Mesenchymal stem cell (in vitro differentiated cells and primary cell): ENCODE measurements around the gene METAP1D.

ENCODE experiments used
- DNase-seq: peaks from one replicate; pipeline ENCODE4 v3.0.0-alpha.2; 2013
- H2AFZ ChIP-seq: one replicate; pipeline ENCODE4 v1.6.1; 2013; ENCODE audit warnings: low read depth, mild to moderate bottlenecking, control low read depth, inconsistent platforms, low read length, moderate library complexity
- H2AK5ac ChIP-seq: 2 replicates; pipeline ENCODE4 v1.6.1; 2013; ENCODE audit warnings: low read length, moderate library complexity, mild to moderate bottlenecking, inconsistent platforms; ENCODE audit not compliant: severe bottlenecking
- H2BK120ac ChIP-seq: one replicate; pipeline ENCODE4 v1.6.1; 2013; ENCODE audit warnings: low read depth, mild to moderate bottlenecking, inconsistent platforms, low read length, moderate library complexity
- H2BK12ac ChIP-seq, 2 experiments: one replicate each; pipeline ENCODE4 v1.6.1; 2013; ENCODE audit warnings: inconsistent platforms in 2 of 2, low read length in 2 of 2, mild to moderate bottlenecking in 2 of 2, moderate library complexity in 2 of 2, control low read depth in 1 of 2
- H2BK15ac ChIP-seq: one replicate; pipeline ENCODE4 v1.6.1; 2013; ENCODE audit warnings: mild to moderate bottlenecking, low read depth, inconsistent platforms; ENCODE audit not compliant: poor library complexity, severe bottlenecking
- H2BK5ac ChIP-seq: 2 replicates; pipeline ENCODE4 v1.6.1; 2013; ENCODE audit warnings: low read depth, mild to moderate bottlenecking, low read length, control low read depth, inconsistent platforms; ENCODE audit not compliant: poor library complexity, severe bottlenecking
- H3K14ac ChIP-seq, 2 experiments: one replicate each; pipeline ENCODE4 v1.6.1; 2013; ENCODE audit warnings: inconsistent platforms in 2 of 2, low read length in 2 of 2, control low read depth in 1 of 2, mild to moderate bottlenecking in 1 of 2, moderate library complexity in 1 of 2
- H3K18ac ChIP-seq, 2 experiments: one replicate each; pipeline ENCODE4 v1.6.1; 2013; ENCODE audit warnings: inconsistent platforms in 2 of 2, low read length in 2 of 2, control low read depth in 1 of 2, low read depth in 1 of 2, mild to moderate bottlenecking in 1 of 2
- H3K23ac ChIP-seq, 2 experiments: one replicate each; pipeline ENCODE4 v1.6.1; 2013; ENCODE audit warnings: inconsistent platforms in 2 of 2, low read length in 2 of 2, mild to moderate bottlenecking in 2 of 2, moderate library complexity in 2 of 2, control low read depth in 1 of 2
- H3K27ac ChIP-seq: 2 replicates; pipeline ENCODE4 v1.5.1; 2013; ENCODE audit warnings: mild to moderate bottlenecking, moderate library complexity, low read length, control low read depth, inconsistent platforms; ENCODE audit not compliant: poor library complexity, severe bottlenecking
- H3K27me3 ChIP-seq, 2 experiments: 2 replicates each; pipeline versions ENCODE4 v1.6.1 to v1.7.0; 2013; ENCODE audit warnings: low read length in 2 of 2, mild to moderate bottlenecking in 2 of 2, moderate library complexity in 2 of 2, control low read depth in 1 of 2, inconsistent platforms in 1 of 2; ENCODE audit not compliant: control insufficient read depth in 1 of 2, insufficient read depth in 1 of 2
- H3K36me3 ChIP-seq, 2 experiments: 2 replicates each; pipeline versions ENCODE4 v1.6.1 to v1.7.0; 2013; ENCODE audit warnings: low read length in 2 of 2, control low read depth in 1 of 2, inconsistent platforms in 1 of 2, low read depth in 1 of 2, mild to moderate bottlenecking in 1 of 2; ENCODE audit not compliant: insufficient read depth in 2 of 2, control insufficient read depth in 1 of 2
- H3K4ac ChIP-seq, 2 experiments: one replicate each; pipeline ENCODE4 v1.6.1; 2013; ENCODE audit warnings: inconsistent platforms in 2 of 2, low read length in 2 of 2, mild to moderate bottlenecking in 2 of 2, moderate library complexity in 2 of 2, control low read depth in 1 of 2, low read depth in 1 of 2
- H3K4me1 ChIP-seq: 2 replicates; pipeline ENCODE4 v1.6.1; 2013; ENCODE audit warnings: low read depth, low read length, control low read depth; ENCODE audit not compliant: control insufficient read depth, insufficient read depth
- H3K4me2 ChIP-seq: 2 replicates; pipeline ENCODE4 v1.6.1; 2013; ENCODE audit warnings: low read length, mild to moderate bottlenecking, inconsistent platforms; ENCODE audit not compliant: poor library complexity, severe bottlenecking
- H3K4me3 ChIP-seq, 2 experiments: 2 replicates each; pipeline versions ENCODE4 v1.5.1 to v1.7.0; 2013; ENCODE audit warnings: low read length in 2 of 2, mild to moderate bottlenecking in 2 of 2, control low read depth in 1 of 2, low read depth in 1 of 2; ENCODE audit not compliant: insufficient read depth in 1 of 2
- H3K79me1 ChIP-seq: replicated peaks from 2 replicates; pipeline ENCODE4 v1.6.1; 2013; ENCODE audit warnings: mild to moderate bottlenecking, control low read depth, low read length, inconsistent platforms; ENCODE audit not compliant: poor library complexity, severe bottlenecking
- H3K9ac ChIP-seq: 2 replicates; pipeline ENCODE4 v1.7.0; 2013; ENCODE audit warnings: mild to moderate bottlenecking, low read length, moderate library complexity
- H3K9me3 ChIP-seq: 2 replicates; pipeline ENCODE4 v1.7.0; 2013; ENCODE audit warnings: mild to moderate bottlenecking, low read length; ENCODE audit not compliant: control insufficient read depth
- H4K8ac ChIP-seq: one replicate; pipeline ENCODE4 v1.6.1; 2013; ENCODE audit warnings: inconsistent platforms, mild to moderate bottlenecking, low read length, moderate library complexity
- H4K91ac ChIP-seq: one replicate; pipeline ENCODE4 v1.6.1; 2013; ENCODE audit warnings: mild to moderate bottlenecking, low read length, inconsistent platforms
- WGBS: methylation state at CpG from one replicate; pipeline ENCODE4 v1.1.7; 2013; ENCODE audit warnings: mixed read lengths; 5-methylcytosine and 5-hydroxymethylcytosine counted together

Gene METAP1D

DNA sequence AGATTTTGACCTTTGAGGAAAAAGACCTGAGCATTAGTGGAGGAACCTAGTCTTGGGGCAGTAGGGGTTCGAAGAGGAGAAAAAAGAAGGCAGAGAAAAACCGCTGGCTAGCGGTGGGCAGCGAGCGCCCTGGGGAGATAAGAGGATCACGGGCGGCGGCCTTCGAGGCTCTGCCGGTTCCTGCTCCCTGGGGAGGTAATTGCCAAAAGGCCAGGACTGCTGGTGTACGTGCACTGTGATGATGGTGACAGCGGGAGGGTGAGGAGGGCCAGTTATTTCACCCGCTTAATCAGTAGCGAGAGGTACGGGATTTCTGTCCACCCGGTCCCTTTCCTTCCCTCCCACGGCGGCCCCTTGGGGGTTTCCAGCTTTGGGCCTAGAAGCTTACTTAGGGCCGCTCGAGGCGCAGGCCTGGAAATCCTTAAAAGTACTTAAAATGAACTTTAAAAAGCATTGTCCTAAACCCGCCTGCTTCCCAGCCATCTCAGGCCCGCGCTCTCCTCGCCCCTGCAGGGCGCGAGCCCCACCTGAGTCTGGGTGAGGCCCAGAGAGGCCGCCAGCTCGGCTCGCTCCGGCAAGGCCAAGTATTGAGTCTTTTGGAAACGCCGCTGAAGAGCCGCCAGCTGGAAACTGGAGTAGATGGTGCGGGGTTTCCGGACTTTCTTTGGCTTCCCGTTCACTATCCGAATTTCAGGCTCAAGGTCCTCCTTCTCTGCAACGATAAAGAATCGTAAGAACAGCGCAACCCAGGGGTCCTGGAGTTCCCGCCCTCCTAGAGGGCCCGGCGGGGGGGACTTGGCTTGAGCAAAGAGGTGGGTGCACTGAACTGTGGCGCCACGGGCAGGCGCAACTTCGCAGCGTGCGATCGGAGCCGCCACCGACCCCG, 101.4 kb downstream of the METAP1D start:
- WGBS, result 5% methylated on average over 49 of the region's 54 CpGs

DNA sequence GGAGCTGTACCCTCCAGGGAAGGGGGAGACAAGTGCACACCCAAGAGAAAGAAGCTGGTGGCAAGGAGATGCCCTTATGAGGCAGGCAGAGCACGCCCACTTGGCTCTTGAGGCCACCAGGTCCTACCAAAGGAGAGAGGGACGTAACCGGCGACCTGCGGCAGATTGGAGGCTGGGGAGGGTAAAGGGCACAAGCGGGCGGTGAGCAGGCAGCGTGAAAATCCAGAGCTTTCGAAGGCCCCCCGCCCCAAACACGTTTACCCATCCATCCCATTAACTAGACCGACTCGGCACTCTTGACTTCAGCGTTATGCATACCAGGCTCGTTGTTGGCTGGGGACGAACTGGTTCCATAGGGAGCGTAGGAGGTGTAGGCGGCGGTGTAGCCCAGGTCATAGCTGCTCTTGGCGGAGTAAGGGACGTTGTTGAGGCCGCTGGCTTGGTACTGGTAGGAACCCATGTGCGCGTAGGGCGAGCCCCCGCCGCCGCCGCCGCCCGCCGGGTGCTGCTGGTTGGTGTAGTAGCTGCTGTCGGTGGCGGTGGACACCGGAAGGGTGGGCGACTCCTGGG, 102.2 kb downstream of the METAP1D start:
- Histone ChIP-seq H3K36me3 (no peaks in the 10 kb centered on the region), H2BK12ac (no peak overlapping the region), H3K18ac (no peak overlapping the region), H3K4me1 (peaks cover 62% of the 10 kb centered on the region), H3K23ac (peak overlapping the region in 1 of 2 experiments; percentile 92), H4K91ac (no peak overlapping the region), H3K79me1 (no peaks in the 10 kb centered on the region), H2BK15ac (no peak overlapping the region), H3K4ac (no peak overlapping the region), H3K4me2 (peak overlapping the region; percentile 99), H3K9ac (no peak overlapping the region), H2AK5ac (no peak overlapping the region), H2BK5ac (no peak overlapping the region), H3K9me3 (no peaks in the 10 kb centered on the region), H2AFZ (peak overlapping the region; percentile 29), H3K14ac (no peak overlapping the region), H3K4me3 (peak overlapping the region; percentile 69 to 83), H4K8ac (no peak overlapping the region), H3K27ac (no peak overlapping the region), H3K27me3 (peaks cover 47 to 81% of the 10 kb centered on the region in 2 experiments), H2BK120ac (no peak overlapping the region)
- WGBS, result under 1% methylated on average over 23 of the region's 36 CpGs
- no peak for DNase-seq

More for the DNA sequence above, 101.4 kb downstream of the METAP1D start:
- H3K4me1 ChIP-seq, result peaks cover 62% of the 10 kb centered on the region
- no peaks in the 10 kb centered on the region for H3K79me1 ChIP-seq
- no peaks in the 10 kb centered on the region for H3K9me3 ChIP-seq
- no peaks in the 10 kb centered on the region for H3K36me3 ChIP-seq
- no peak overlapping the region for H2BK120ac ChIP-seq
- H4K8ac ChIP-seq, result no peak overlapping the region
- no peak overlapping the region for H3K27ac ChIP-seq
- no peak overlapping the region for H4K91ac ChIP-seq
- H3K23ac ChIP-seq, result peak overlapping the region in 1 of 2 experiments; percentile 92
- peak overlapping the region; percentile 99 for H3K4me2 ChIP-seq
- no peak for DNase-seq
- peak overlapping the region; percentile 20 to 83 for H3K4me3 ChIP-seq
- no peak overlapping the region for H2AFZ ChIP-seq
- peak overlapping the region; percentile 48 for H2BK15ac ChIP-seq
- H3K18ac ChIP-seq, result no peak overlapping the region
- no peak overlapping the region for H2AK5ac ChIP-seq
- no peak overlapping the region for H3K4ac ChIP-seq
- H3K14ac ChIP-seq, result no peak overlapping the region
- H3K9ac ChIP-seq, result no peak overlapping the region
- H3K27me3 ChIP-seq, result peaks cover 46 to 80% of the 10 kb centered on the region in 2 experiments
- H2BK12ac ChIP-seq, result no peak overlapping the region
- no peak overlapping the region for H2BK5ac ChIP-seq

DNA sequence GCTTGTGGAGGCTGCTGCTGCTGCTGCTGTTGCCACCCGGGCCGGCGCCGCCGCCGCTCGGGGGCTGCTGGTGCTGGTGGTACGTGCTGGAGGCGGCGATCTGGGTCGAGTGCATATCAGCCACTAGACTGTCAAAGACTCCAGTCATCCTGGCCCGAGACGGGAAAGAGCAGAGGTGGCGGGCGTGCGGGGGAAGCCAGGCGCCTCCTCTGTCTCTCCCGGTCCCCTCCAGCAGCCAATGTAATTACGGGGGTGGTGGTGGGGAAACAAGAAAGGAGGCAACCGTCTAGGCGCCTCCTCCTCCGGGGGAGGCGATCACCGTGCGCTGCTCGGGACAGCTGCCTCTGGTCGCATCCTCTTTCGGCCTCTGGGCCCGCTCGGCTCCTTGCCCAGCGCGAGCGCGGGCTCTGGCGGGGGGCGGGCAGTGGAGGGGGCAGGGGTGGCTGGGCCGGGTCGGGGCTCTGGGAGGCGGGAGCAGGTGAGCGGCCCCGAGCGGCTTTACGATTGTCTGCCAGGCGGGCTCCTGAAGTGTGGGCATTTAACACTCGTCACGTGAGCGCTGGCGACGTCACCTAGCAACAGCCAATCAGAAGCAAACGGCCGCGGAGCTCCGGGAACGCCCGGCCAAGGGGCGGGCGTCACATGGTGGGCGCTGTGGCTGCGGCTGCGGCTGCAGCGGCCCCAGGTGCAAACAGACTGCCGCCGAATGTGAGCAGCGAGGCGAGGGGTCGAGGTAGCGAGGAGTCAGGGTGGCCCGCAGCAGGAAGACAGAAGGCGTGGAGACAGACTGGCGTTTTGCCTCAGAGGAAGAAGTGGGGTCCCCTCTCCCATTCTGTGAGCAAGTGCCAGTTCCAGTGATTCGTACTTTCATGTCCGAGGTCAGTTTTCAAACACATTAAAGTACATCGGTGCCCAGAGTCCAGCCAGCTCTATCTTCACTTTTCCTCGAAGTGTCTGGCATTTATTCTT, 102.9 kb downstream of the METAP1D start, which contains the start of gene DLX2:
TSS of gene DLX2 (minus strand) at position 510 of the 969 bp plus-strand sequence. CDS start at position 148, 362 bp downstream.
- Histone ChIP-seq H3K9me3 (no peaks in the 10 kb centered on the region), H2AK5ac (no peak within 1 kb of the TSS), H3K36me3 (no peaks in the 10 kb centered on the region), H2BK120ac (no peak within 1 kb of the TSS), H3K23ac (peak within 1 kb of the TSS in 1 of 2 experiments; percentile 85), H3K79me1 (no peaks in the 10 kb centered on the region), H3K18ac (peak within 1 kb of the TSS in 1 of 2 experiments; percentile 75), H3K4me1 (peaks cover 54% of the 10 kb centered on the region), H3K27ac (no peak within 1 kb of the TSS), H2BK5ac (no peak within 1 kb of the TSS), H2BK12ac (no peak within 1 kb of the TSS), H3K4ac (no peak within 1 kb of the TSS), H3K4me3 (peak within 1 kb of the TSS; percentile 69 to 83), H3K4me2 (peak within 1 kb of the TSS; percentile 99), H2BK15ac (no peak within 1 kb of the TSS), H4K8ac (no peak within 1 kb of the TSS), H3K9ac (peak within 1 kb of the TSS; percentile 67), H2AFZ (peak within 1 kb of the TSS; percentile 79), H4K91ac (no peak within 1 kb of the TSS), H3K27me3 (peaks cover 48 to 80% of the 10 kb centered on the region in 2 experiments), H3K14ac (no peak within 1 kb of the TSS)
- WGBS, result under 1% methylated on average over 69 of the region's 74 CpGs
- DNase-seq, result peak; percentile 87
